Measurements from ENCODE around the gene FJX1.

FJX1 gene

GRCh38 chr11:35598254-35599125, 19.8 kb upstream of the FJX1 start:
- Histone ChIP-seq H3F3A (ENCODE audit: control insufficient read depth, insufficient read depth) (no peaks in the 10 kb centered on the region), H3K4me2 (ENCODE audit: low read length) (no peak overlapping the region), H3K9me3 (ENCODE audit: control insufficient read depth, insufficient read depth, low read length) (no peaks in the 10 kb centered on the region), H3K79me2 (ENCODE audit: control insufficient read depth, low read length) (no peaks in the 10 kb centered on the region), H3K9me2 (replicated peaks; ENCODE audit: control insufficient read depth, low read length) (no peaks in the 10 kb centered on the region), H3K4me3 (ENCODE audit: low read length) (no peak overlapping the region), H3K36me3 (ENCODE audit: control insufficient read depth, low read length) (no peaks in the 10 kb centered on the region), H4K20me1 (ENCODE audit: control insufficient read depth, insufficient read depth, low read depth, low read length) (no peaks in the 10 kb centered on the region), H3K27me3 (ENCODE audit: control insufficient read depth, low read length) (0 out of 2 replicates have a peak, but pooled peaks cover 3% of the 10 kb centered on the region), H3K4me1 (ENCODE audit: control insufficient read depth, low read length) (no peaks in the 10 kb centered on the region), H3K27ac (ENCODE audit: low read depth, low read length) (no peak overlapping the region)
- TF ChIP-seq CTCF (IDR thresholded peaks at IDR 0.05; ENCODE audit: low read depth, low read length, poor library complexity, severe bottlenecking): no peak
- no peak for TF ChIP-seq EZH2phosphoT487 (IDR thresholded peaks at IDR 0.05; ENCODE audit: borderline replicate concordance, low read length)

GRCh38 chr11:35600331-35600838, 17.9 kb upstream of the FJX1 start:
- Histone ChIP-seq H3K9me2 (replicated peaks; ENCODE audit: control insufficient read depth, low read length) (no peaks in the 10 kb centered on the region), H3K9me3 (ENCODE audit: control insufficient read depth, insufficient read depth, low read length) (no peaks in the 10 kb centered on the region), H3K4me2 (ENCODE audit: low read length) (no peak overlapping the region), H3K79me2 (ENCODE audit: control insufficient read depth, low read length) (no peaks in the 10 kb centered on the region), H4K20me1 (ENCODE audit: control insufficient read depth, insufficient read depth, low read depth, low read length) (no peaks in the 10 kb centered on the region), H3K4me1 (ENCODE audit: control insufficient read depth, low read length) (no peaks in the 10 kb centered on the region), H3K4me3 (ENCODE audit: low read length) (no peak overlapping the region), H3K27me3 (ENCODE audit: control insufficient read depth, low read length) (0 out of 2 replicates have a peak, but pooled peaks cover 3% of the 10 kb centered on the region), H3K36me3 (ENCODE audit: control insufficient read depth, low read length) (no peaks in the 10 kb centered on the region), H3F3A (ENCODE audit: control insufficient read depth, insufficient read depth) (no peaks in the 10 kb centered on the region), H3K27ac (ENCODE audit: low read depth, low read length) (no peak overlapping the region)
- TF ChIP-seq CTCF (IDR thresholded peaks at IDR 0.05; ENCODE audit: low read depth, low read length, poor library complexity, severe bottlenecking) (no peak), EZH2phosphoT487 (IDR thresholded peaks at IDR 0.05; ENCODE audit: borderline replicate concordance, low read length) (no peak)

DNA sequence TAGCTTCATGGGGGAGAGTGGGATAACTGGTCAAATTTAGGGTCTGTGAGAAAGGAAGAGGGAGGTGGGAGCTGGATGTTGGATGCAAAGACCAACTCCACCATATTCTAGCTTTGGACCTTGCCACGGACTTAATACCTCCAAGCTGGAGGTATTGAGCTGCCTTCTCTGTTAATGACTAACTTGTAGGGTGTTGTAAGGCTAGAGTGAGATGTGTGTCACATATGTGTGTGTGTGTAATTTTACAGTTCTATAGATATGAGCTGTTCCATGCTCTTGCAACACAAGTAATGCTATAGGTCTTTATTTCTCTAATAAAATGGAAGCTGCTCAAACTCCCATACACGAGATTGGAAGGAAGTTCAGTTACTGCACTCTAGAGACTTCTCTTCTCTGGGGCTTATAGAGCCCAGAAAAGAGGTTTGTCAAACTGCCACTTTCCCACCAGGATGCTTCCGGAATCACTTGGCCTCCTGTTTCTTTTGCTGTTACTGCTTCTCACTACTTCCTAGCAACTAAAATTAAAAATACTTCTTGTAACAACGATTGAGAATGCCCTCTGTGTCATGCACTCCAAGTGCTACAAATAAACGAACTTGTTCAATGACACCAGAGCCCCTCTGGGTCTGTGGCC, 16.0 kb upstream of the FJX1 start:
- Histone ChIP-seq H3K9me2 (replicated peaks; ENCODE audit: control insufficient read depth, low read length) (no peaks in the 10 kb centered on the region), H3K79me2 (ENCODE audit: control insufficient read depth, low read length) (no peaks in the 10 kb centered on the region), H3K9me3 (ENCODE audit: control insufficient read depth, insufficient read depth, low read length) (no peaks in the 10 kb centered on the region), H3K27me3 (ENCODE audit: control insufficient read depth, low read length) (0 out of 2 replicates have a peak, but pooled peaks cover 3% of the 10 kb centered on the region), H3F3A (ENCODE audit: control insufficient read depth, insufficient read depth) (no peaks in the 10 kb centered on the region), H3K36me3 (ENCODE audit: control insufficient read depth, low read length) (no peaks in the 10 kb centered on the region), H3K4me3 (ENCODE audit: low read length) (no peak overlapping the region), H4K20me1 (ENCODE audit: control insufficient read depth, insufficient read depth, low read depth, low read length) (no peaks in the 10 kb centered on the region), H3K4me1 (ENCODE audit: control insufficient read depth, low read length) (no peaks in the 10 kb centered on the region), H3K4me2 (ENCODE audit: low read length) (no peak overlapping the region), H3K27ac (ENCODE audit: low read depth, low read length) (no peak overlapping the region)
- TF ChIP-seq EZH2phosphoT487 (IDR thresholded peaks at IDR 0.05; ENCODE audit: borderline replicate concordance, low read length) (no peak), CTCF (IDR thresholded peaks at IDR 0.05; ENCODE audit: low read depth, low read length, poor library complexity, severe bottlenecking) (no peak)

Data from DOHH2 (cell line).